ENCODE measurements around the gene FGF14.

Gene FGF14

GRCh38 chr13:102033857-102034331 lies 368.0 kb downstream of the FGF14 start:
- H3K18ac ChIP-seq (ENCODE audit: low read length) = peak overlapping the region; percentile 50
- no peak overlapping the region for H3K4me2 ChIP-seq (ENCODE audit: insufficient read depth, low read length, poor library complexity, severe bottlenecking)
- peak overlapping the region; percentile 23 for H2AFZ ChIP-seq (ENCODE audit: low read length)
- H3K79me1 ChIP-seq (ENCODE audit: low read depth, low read length) = no peaks in the 10 kb centered on the region
- no peak overlapping the region for H2BK5ac ChIP-seq (ENCODE audit: low read length)
- H2BK15ac ChIP-seq (ENCODE audit: low read length) = no peak overlapping the region
- H3K27ac ChIP-seq (replicated peaks; ENCODE audit: low read length) = no peak overlapping the region
- H3K36me3 ChIP-seq (replicated peaks in 1 of 2; ENCODE audit: control insufficient read depth in 2 of 2, insufficient read depth in 2 of 2, low read length in 2 of 2) = no peaks in the 10 kb centered on the region
- no CpG with 5 or more reads among the region's 5 CpGs for WGBS, 2 donors (ENCODE audit: extremely low coverage in 2 of 2, insufficient read length in 2 of 2, insufficient replicate concordance in 1 of 2)
- no peak overlapping the region for H4K91ac ChIP-seq (ENCODE audit: low read depth, low read length, poor library complexity)
- no peak overlapping the region for H4K8ac ChIP-seq (ENCODE audit: low read depth, low read length)
- no peak overlapping the region for H2AK5ac ChIP-seq (ENCODE audit: low read depth, low read length)
- peaks cover 3 to 28% of the 10 kb centered on the region in 2 donors for H3K4me1 ChIP-seq (ENCODE audit: control insufficient read depth in 2 of 2, insufficient read depth in 1 of 2, low read depth in 1 of 2, low read length in 2 of 2)
- peak; percentile 14 for DNase-seq (ENCODE audit: low spot score)
- no peak overlapping the region for H3K4me3 ChIP-seq (ENCODE audit: low read length in 2 of 2)
- H2BK120ac ChIP-seq (ENCODE audit: low read depth, low read length) = no peak overlapping the region
- H2BK12ac ChIP-seq (ENCODE audit: low read length) = no peak overlapping the region
- H3K27me3 ChIP-seq (ENCODE audit: control insufficient read depth in 3 of 3, insufficient read depth in 3 of 3, low read depth in 1 of 3, low read length in 3 of 3) = no peaks in the 10 kb centered on the region
- H3K23ac ChIP-seq (ENCODE audit: low read depth, low read length, poor library complexity) = no peak overlapping the region
- H3K9ac ChIP-seq (ENCODE audit: low read depth, low read length, poor library complexity) = no peak overlapping the region
- H3K4ac ChIP-seq (ENCODE audit: low read length) = no peak overlapping the region
- H3K14ac ChIP-seq (ENCODE audit: low read length) = no peak overlapping the region
- H3K9me3 ChIP-seq (replicated peaks in 1 of 2; ENCODE audit: control insufficient read depth in 2 of 2, insufficient read depth in 1 of 2, low read depth in 1 of 2, low read length in 2 of 2) = no peaks in the 10 kb centered on the region

- Histone ChIP-seq H3K9me3 (replicated peaks in 1 of 2; ENCODE audit: control insufficient read depth in 2 of 2, insufficient read depth in 1 of 2, low read depth in 1 of 2, low read length in 2 of 2) (no peaks in the 10 kb centered on the region), H2BK5ac (ENCODE audit: low read length) (no peak overlapping the region), H3K4me3 (ENCODE audit: low read length in 2 of 2) (peak overlapping the region in 1 of 2 donors; percentile 1), H4K8ac (ENCODE audit: low read depth, low read length) (no peak overlapping the region), H3K27me3 (ENCODE audit: control insufficient read depth in 3 of 3, insufficient read depth in 3 of 3, low read depth in 1 of 3, low read length in 3 of 3) (no peaks in the 10 kb centered on the region), H2AK5ac (ENCODE audit: low read depth, low read length) (no peak overlapping the region), H3K36me3 (replicated peaks in 1 of 2; ENCODE audit: control insufficient read depth in 2 of 2, insufficient read depth in 2 of 2, low read length in 2 of 2) (no peaks in the 10 kb centered on the region), H2BK120ac (ENCODE audit: low read depth, low read length) (no peak overlapping the region), H3K4me2 (ENCODE audit: insufficient read depth, low read length, poor library complexity, severe bottlenecking) (no peak overlapping the region), H3K23ac (ENCODE audit: low read depth, low read length, poor library complexity) (no peak overlapping the region), H3K79me1 (ENCODE audit: low read depth, low read length) (no peaks in the 10 kb centered on the region), H2AFZ (ENCODE audit: low read length) (peak overlapping the region; percentile 23), H3K27ac (replicated peaks; ENCODE audit: low read length) (no peak overlapping the region), H4K91ac (ENCODE audit: low read depth, low read length, poor library complexity) (no peak overlapping the region), H3K9ac (ENCODE audit: low read depth, low read length, poor library complexity) (no peak overlapping the region), H3K4me1 (ENCODE audit: control insufficient read depth in 2 of 2, insufficient read depth in 1 of 2, low read depth in 1 of 2, low read length in 2 of 2) (peaks cover 4 to 28% of the 10 kb centered on the region in 2 donors), H2BK12ac (ENCODE audit: low read length) (no peak overlapping the region), H3K4ac (ENCODE audit: low read length) (no peak overlapping the region), H3K14ac (ENCODE audit: low read length) (no peak overlapping the region), H2BK15ac (ENCODE audit: low read length) (no peak overlapping the region), H3K18ac (ENCODE audit: low read length) (no peak overlapping the region)
- no peak for DNase-seq (ENCODE audit: low spot score)
- no CpG with 5 or more reads among the region's 7 CpGs for WGBS, 2 donors (ENCODE audit: extremely low coverage in 2 of 2, insufficient read length in 2 of 2, insufficient replicate concordance in 1 of 2)
These were observed 368.5 kb downstream of the FGF14 start for GRCh38 chr13:102033386-102033785.

- H3K79me1 ChIP-seq (ENCODE audit: low read depth, low read length) = no peaks in the 10 kb centered on the region
- no peak overlapping the region for H3K9ac ChIP-seq (ENCODE audit: low read depth, low read length, poor library complexity)
- no peak overlapping the region for H3K14ac ChIP-seq (ENCODE audit: low read length)
- peaks cover 4 to 17% of the 10 kb centered on the region in 2 donors for H3K4me1 ChIP-seq (ENCODE audit: control insufficient read depth in 2 of 2, insufficient read depth in 1 of 2, low read depth in 1 of 2, low read length in 2 of 2)
- no peak overlapping the region for H3K4ac ChIP-seq (ENCODE audit: low read length)
- no peak overlapping the region for H2AK5ac ChIP-seq (ENCODE audit: low read depth, low read length)
- no peak overlapping the region for H2AFZ ChIP-seq (ENCODE audit: low read length)
- no peak overlapping the region for H2BK5ac ChIP-seq (ENCODE audit: low read length)
- H3K4me3 ChIP-seq (ENCODE audit: low read length in 2 of 2) = no peak overlapping the region
- no peak overlapping the region for H2BK12ac ChIP-seq (ENCODE audit: low read length)
- DNase-seq (ENCODE audit: low spot score) = no peak
- no peak overlapping the region for H3K4me2 ChIP-seq (ENCODE audit: insufficient read depth, low read length, poor library complexity, severe bottlenecking)
- H3K9me3 ChIP-seq (replicated peaks in 1 of 2; ENCODE audit: control insufficient read depth in 2 of 2, insufficient read depth in 1 of 2, low read depth in 1 of 2, low read length in 2 of 2) = no peaks in the 10 kb centered on the region
- no peak overlapping the region for H3K23ac ChIP-seq (ENCODE audit: low read depth, low read length, poor library complexity)
- H2BK15ac ChIP-seq (ENCODE audit: low read length) = no peak overlapping the region
- H3K27ac ChIP-seq (replicated peaks; ENCODE audit: low read length) = no peak overlapping the region
- H3K18ac ChIP-seq (ENCODE audit: low read length) = no peak overlapping the region
- H2BK120ac ChIP-seq (ENCODE audit: low read depth, low read length) = no peak overlapping the region
- no peaks in the 10 kb centered on the region for H3K27me3 ChIP-seq (ENCODE audit: control insufficient read depth in 3 of 3, insufficient read depth in 3 of 3, low read depth in 1 of 3, low read length in 3 of 3)
- no peak overlapping the region for H4K91ac ChIP-seq (ENCODE audit: low read depth, low read length, poor library complexity)
- H3K36me3 ChIP-seq (replicated peaks in 1 of 2; ENCODE audit: control insufficient read depth in 2 of 2, insufficient read depth in 2 of 2, low read length in 2 of 2) = no peaks in the 10 kb centered on the region
- no peak overlapping the region for H4K8ac ChIP-seq (ENCODE audit: low read depth, low read length)
- no CpG with 5 or more reads among the region's 5 CpGs for WGBS, 2 donors (ENCODE audit: extremely low coverage in 2 of 2, insufficient read length in 2 of 2, insufficient replicate concordance in 1 of 2)
These were observed 373.0 kb downstream of the FGF14 start for GRCh38 chr13:102028868-102029267.

- DNase-seq (ENCODE audit: low spot score) = no peak
- Histone ChIP-seq H2BK5ac (ENCODE audit: low read length) (no peak overlapping the region), H3K27ac (replicated peaks; ENCODE audit: low read length) (no peak overlapping the region), H3K14ac (ENCODE audit: low read length) (no peak overlapping the region), H4K91ac (ENCODE audit: low read depth, low read length, poor library complexity) (no peak overlapping the region), H2BK120ac (ENCODE audit: low read depth, low read length) (no peak overlapping the region), H3K79me1 (ENCODE audit: low read depth, low read length) (no peaks in the 10 kb centered on the region), H3K36me3 (replicated peaks in 1 of 2; ENCODE audit: control insufficient read depth in 2 of 2, insufficient read depth in 2 of 2, low read length in 2 of 2) (no peaks in the 10 kb centered on the region), H2BK15ac (ENCODE audit: low read length) (no peak overlapping the region), H2AK5ac (ENCODE audit: low read depth, low read length) (no peak overlapping the region), H3K18ac (ENCODE audit: low read length) (no peak overlapping the region), H4K8ac (ENCODE audit: low read depth, low read length) (no peak overlapping the region), H3K4ac (ENCODE audit: low read length) (no peak overlapping the region), H3K27me3 (ENCODE audit: control insufficient read depth in 3 of 3, insufficient read depth in 3 of 3, low read depth in 1 of 3, low read length in 3 of 3) (no peaks in the 10 kb centered on the region), H3K9ac (ENCODE audit: low read depth, low read length, poor library complexity) (no peak overlapping the region), H3K4me1 (ENCODE audit: control insufficient read depth in 2 of 2, insufficient read depth in 1 of 2, low read depth in 1 of 2, low read length in 2 of 2) (peaks cover 1 to 13% of the 10 kb centered on the region in 2 donors), H3K23ac (ENCODE audit: low read depth, low read length, poor library complexity) (no peak overlapping the region), H3K4me2 (ENCODE audit: insufficient read depth, low read length, poor library complexity, severe bottlenecking) (no peak overlapping the region), H2BK12ac (ENCODE audit: low read length) (no peak overlapping the region), H2AFZ (ENCODE audit: low read length) (no peak overlapping the region), H3K9me3 (replicated peaks in 1 of 2; ENCODE audit: control insufficient read depth in 2 of 2, insufficient read depth in 1 of 2, low read depth in 1 of 2, low read length in 2 of 2) (no peaks in the 10 kb centered on the region), H3K4me3 (ENCODE audit: low read length in 2 of 2) (no peak overlapping the region)
- no CpG with 5 or more reads among the region's 4 CpGs for WGBS, 2 donors (ENCODE audit: extremely low coverage in 2 of 2, insufficient read length in 2 of 2, insufficient replicate concordance in 1 of 2)
These were observed 373.6 kb downstream of the FGF14 start for GRCh38 chr13:102028206-102028605.

Measured in neuronal stem cell (in vitro differentiated cells).